GM12864 (cell line): Measurements from ENCODE around the gene METTL8.

Experiments used
- DNase-seq: peaks from one replicate; pipeline ENCODE4 v3.0.0-alpha.2; 2011; ENCODE audit warnings: low read depth
- H3K4me3 ChIP-seq: 2 replicates; pipeline ENCODE4 v1.5.1; 2011; ENCODE audit warnings: mild to moderate bottlenecking, low read depth, low read length, control low read depth
- CTCF ChIP-seq: IDR thresholded peaks from 2 replicates; pipeline ENCODE4 v1.5.1; 2011; ENCODE audit warnings: low read depth, mild to moderate bottlenecking, moderate library complexity, low read length, control low read depth, inconsistent platforms; ENCODE audit errors: missing control alignments

Gene METTL8

GRCh38 chr2:171281110-171281509, 152.7 kb downstream of the METTL8 start:
- DNase-seq = no peak
- no peak for TF ChIP-seq CTCF
- H3K4me3 ChIP-seq = no peak overlapping the region

GRCh38 chr2:171279983-171280790, 153.6 kb downstream of the METTL8 start:
- TF ChIP-seq CTCF = no peak
- no peak overlapping the region for H3K4me3 ChIP-seq
- DNase-seq = no peak

- H3K4me3 ChIP-seq = no peak overlapping the region
- DNase-seq = no peak
- no peak for TF ChIP-seq CTCF
Observed at GRCh38 chr2:171274757-171275156, 159.0 kb downstream of the METTL8 start.

- no peak for DNase-seq
- H3K4me3 ChIP-seq = no peak overlapping the region
- no peak for TF ChIP-seq CTCF
Observed at GRCh38 chr2:171271971-171272436, 161.8 kb downstream of the METTL8 start.

GRCh38 chr2:171271386-171271785, 162.4 kb downstream of the METTL8 start:
- no peak overlapping the region for H3K4me3 ChIP-seq
- no peak for TF ChIP-seq CTCF
- DNase-seq = no peak

GRCh38 chr2:171267855-171268629, 165.7 kb downstream of the METTL8 start:
- TF ChIP-seq CTCF = no peak
- no peak overlapping the region for H3K4me3 ChIP-seq
- no peak for DNase-seq
